DOHH2 (cell line): ENCODE measurements around the gene IL6R.

Experiments
- H3F3A ChIP-seq: fragments of 200-600 bp; sonication (generic), shearing (Covaris generic); 2 replicates; pipeline ENCODE4 v1.6.0; 2016; ENCODE audit warnings: antibody characterized with exemption, mild to moderate bottlenecking; ENCODE audit not compliant: control insufficient read depth, insufficient read depth
- H3K27ac ChIP-seq: fragments of 200-600 bp; sonication (generic); 2 replicates; pipeline ENCODE4 v1.5.1; 2014; ENCODE audit warnings: low read depth, mild to moderate bottlenecking, low read length, moderate library complexity
- H3K27me3 ChIP-seq: fragments of 200-600 bp; sonication (generic); 2 replicates; pipeline ENCODE4 v1.6.1; 2014; ENCODE audit warnings: mild to moderate bottlenecking, low read length, mixed read lengths; ENCODE audit not compliant: control insufficient read depth
- H3K36me3 ChIP-seq: fragments of 200-600 bp; sonication (generic); 2 replicates; pipeline ENCODE4 v1.6.1; 2014; ENCODE audit warnings: mild to moderate bottlenecking, low read length, moderate library complexity, mixed read lengths; ENCODE audit not compliant: control insufficient read depth
- H3K4me1 ChIP-seq: fragments of 200-600 bp; sonication (generic); 2 replicates; pipeline ENCODE4 v1.6.1; 2014; ENCODE audit warnings: mild to moderate bottlenecking, low read length, mixed read lengths; ENCODE audit not compliant: control insufficient read depth
- H3K4me2 ChIP-seq: fragments of 200-600 bp; sonication (generic); 2 replicates; pipeline ENCODE4 v1.6.0; 2014; ENCODE audit warnings: mild to moderate bottlenecking, low read length, moderate library complexity
- H3K4me3 ChIP-seq: fragments of 200-600 bp; sonication (generic); 2 replicates; pipeline ENCODE4 v1.5.1; 2014; ENCODE audit warnings: mild to moderate bottlenecking, low read length, mixed read lengths
- H3K79me2 ChIP-seq: fragments of 200-600 bp; sonication (generic); 2 replicates; pipeline ENCODE4 v1.6.1; 2014; ENCODE audit warnings: mild to moderate bottlenecking, low read length, mixed read lengths; ENCODE audit not compliant: control insufficient read depth
- H3K9me2 ChIP-seq: fragments of 200-600 bp; sonication (generic); replicated peaks from 2 replicates; pipeline ENCODE4 v1.6.1; 2014; ENCODE audit warnings: mild to moderate bottlenecking, low read length, mixed read lengths; ENCODE audit not compliant: control insufficient read depth
- H3K9me3 ChIP-seq: fragments of 200-600 bp; sonication (generic); 2 replicates; pipeline ENCODE4 v1.6.1; 2014; ENCODE audit warnings: antibody characterized with exemption, low read length, mixed read lengths; ENCODE audit not compliant: control insufficient read depth, insufficient read depth
- H4K20me1 ChIP-seq: fragments of 200-600 bp; sonication (generic); 2 replicates; pipeline ENCODE4 v1.6.0; 2014; ENCODE audit warnings: low read depth, mild to moderate bottlenecking, antibody characterized with exemption, low read length, moderate library complexity; ENCODE audit not compliant: control insufficient read depth, insufficient read depth
- EZH2phosphoT487 ChIP-seq: fragments of 200-600 bp; sonication (generic); IDR thresholded peaks from 2 replicates; pipeline ENCODE4 v1.6.1; 2017; ENCODE audit warnings: borderline replicate concordance, mild to moderate bottlenecking, antibody characterized with exemption, low read length, moderate library complexity, mixed read lengths
- TF ChIP-seq, protein P1 (sequence below): fragments of 200-600 bp; sonication (generic); IDR thresholded peaks from one replicate; pipeline ENCODE4 v1.5.1; 2014; ENCODE audit warnings: antibody characterized with exemption, mild to moderate bottlenecking, low read depth, low read length; ENCODE audit not compliant: poor library complexity, severe bottlenecking

IL6R gene

DNA sequence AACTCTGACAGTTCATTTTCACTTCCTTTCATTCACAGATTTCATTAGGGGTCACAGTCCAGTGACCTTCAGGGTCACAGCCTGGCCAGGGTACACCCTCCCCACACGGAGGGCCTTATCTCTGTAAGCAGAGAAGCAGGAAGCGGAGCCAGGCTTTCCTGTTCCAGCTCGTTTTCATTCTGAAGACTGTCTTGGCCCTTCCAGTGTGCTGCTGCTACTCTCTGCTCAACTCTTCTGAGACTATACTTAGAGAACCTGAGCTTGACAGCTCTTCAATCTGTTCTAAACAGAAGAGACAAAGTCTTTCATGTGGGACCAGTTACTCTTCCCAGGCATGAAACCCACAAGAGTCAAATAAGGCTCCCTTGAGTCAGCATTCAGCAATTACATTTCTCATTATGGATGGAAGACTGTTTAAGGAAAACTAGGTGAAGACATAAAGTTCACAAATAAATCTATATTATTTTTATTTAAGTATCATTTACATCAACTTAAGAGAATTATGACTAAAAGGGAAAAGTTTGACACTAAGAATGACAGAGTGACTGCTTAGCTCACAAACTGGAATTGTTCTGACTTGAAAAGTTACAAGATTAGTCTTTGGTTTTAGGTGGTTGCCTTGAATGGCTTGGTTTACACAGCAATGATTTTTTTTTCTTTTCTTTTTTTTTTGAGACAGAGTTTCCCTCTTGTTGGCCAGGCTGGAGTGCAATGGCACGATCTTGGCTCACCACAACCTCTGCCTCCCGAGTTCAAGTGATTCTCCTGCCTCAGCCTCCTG is 92.1 kb downstream of the IL6R start:
- Histone ChIP-seq H3F3A (peaks cover 23% of the 10 kb centered on the region), H3K4me1 (peaks cover 56% of the 10 kb centered on the region), H3K27ac (peak overlapping the region; percentile 70), H3K9me3 (no peaks in the 10 kb centered on the region), H4K20me1 (no peaks in the 10 kb centered on the region), H3K4me3 (peak overlapping the region; percentile 45), H3K36me3 (no peaks in the 10 kb centered on the region), H3K4me2 (peak overlapping the region; percentile 52), H3K9me2 (no peaks in the 10 kb centered on the region), H3K27me3 (peaks cover 18% of the 10 kb centered on the region), H3K79me2 (no peaks in the 10 kb centered on the region)
- TF ChIP-seq, protein P1, sequence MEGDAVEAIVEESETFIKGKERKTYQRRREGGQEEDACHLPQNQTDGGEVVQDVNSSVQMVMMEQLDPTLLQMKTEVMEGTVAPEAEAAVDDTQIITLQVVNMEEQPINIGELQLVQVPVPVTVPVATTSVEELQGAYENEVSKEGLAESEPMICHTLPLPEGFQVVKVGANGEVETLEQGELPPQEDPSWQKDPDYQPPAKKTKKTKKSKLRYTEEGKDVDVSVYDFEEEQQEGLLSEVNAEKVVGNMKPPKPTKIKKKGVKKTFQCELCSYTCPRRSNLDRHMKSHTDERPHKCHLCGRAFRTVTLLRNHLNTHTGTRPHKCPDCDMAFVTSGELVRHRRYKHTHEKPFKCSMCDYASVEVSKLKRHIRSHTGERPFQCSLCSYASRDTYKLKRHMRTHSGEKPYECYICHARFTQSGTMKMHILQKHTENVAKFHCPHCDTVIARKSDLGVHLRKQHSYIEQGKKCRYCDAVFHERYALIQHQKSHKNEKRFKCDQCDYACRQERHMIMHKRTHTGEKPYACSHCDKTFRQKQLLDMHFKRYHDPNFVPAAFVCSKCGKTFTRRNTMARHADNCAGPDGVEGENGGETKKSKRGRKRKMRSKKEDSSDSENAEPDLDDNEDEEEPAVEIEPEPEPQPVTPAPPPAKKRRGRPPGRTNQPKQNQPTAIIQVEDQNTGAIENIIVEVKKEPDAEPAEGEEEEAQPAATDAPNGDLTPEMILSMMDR, result no peak
- TF ChIP-seq EZH2phosphoT487, result no peak

DNA sequence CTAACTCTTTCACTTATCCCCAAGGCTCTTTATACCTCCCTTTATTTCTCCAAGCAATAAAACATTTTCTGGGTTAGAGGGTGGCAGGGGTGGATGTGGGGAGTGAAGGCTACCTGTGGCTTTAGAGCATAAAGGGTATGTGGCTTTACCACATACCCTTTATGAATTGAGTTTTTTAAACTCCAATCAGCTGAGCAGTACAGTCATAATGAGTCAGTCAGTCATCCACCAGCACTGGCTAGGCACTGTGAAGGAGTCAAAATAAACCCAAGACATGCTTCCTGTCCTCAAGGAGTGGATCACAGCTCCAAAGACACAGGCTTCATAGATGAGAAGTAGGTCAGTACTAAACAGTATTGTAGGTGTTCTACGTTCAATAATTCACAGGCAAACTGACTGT is 94.3 kb downstream of the IL6R start:
- Histone ChIP-seq H3K79me2 (no peaks in the 10 kb centered on the region), H3K4me2 (no peak overlapping the region), H3K36me3 (no peaks in the 10 kb centered on the region), H3K9me2 (no peaks in the 10 kb centered on the region), H3K27me3 (peaks cover 29% of the 10 kb centered on the region), H3K4me1 (peaks cover 37% of the 10 kb centered on the region), H3F3A (peaks cover 21% of the 10 kb centered on the region), H3K4me3 (no peak overlapping the region), H4K20me1 (no peaks in the 10 kb centered on the region), H3K27ac (no peak overlapping the region), H3K9me3 (no peaks in the 10 kb centered on the region)
- TF ChIP-seq EZH2phosphoT487, result no peak
- TF ChIP-seq, protein P1, result no peak

DNA sequence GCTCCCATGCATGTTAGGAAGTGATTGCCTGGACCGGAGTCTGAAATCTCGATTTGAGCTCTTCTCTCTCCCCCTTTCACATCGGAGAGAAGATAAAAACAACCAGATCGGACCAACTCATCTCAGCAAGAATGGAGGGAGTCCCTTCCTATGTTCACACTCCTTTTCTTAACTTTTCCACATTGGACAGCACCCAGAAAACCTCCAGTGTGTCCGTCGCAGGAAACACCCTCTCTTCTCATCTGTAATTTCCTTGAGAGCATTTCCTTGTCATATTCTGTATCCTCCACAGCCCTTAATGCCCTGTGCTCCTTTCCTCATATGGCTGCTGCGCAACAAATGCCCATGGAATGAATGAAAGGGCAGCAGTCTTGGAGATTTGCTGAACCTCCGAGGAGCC is 95.4 kb downstream of the IL6R start:
- H3K27ac ChIP-seq, result no peak overlapping the region
- TF ChIP-seq, protein P1, result no peak
- TF ChIP-seq EZH2phosphoT487, result no peak
- H3K4me1 ChIP-seq, result peaks cover 28% of the 10 kb centered on the region
- H3K36me3 ChIP-seq, result no peaks in the 10 kb centered on the region
- H3K9me2 ChIP-seq, result no peaks in the 10 kb centered on the region
- H4K20me1 ChIP-seq, result no peaks in the 10 kb centered on the region
- no peaks in the 10 kb centered on the region for H3K9me3 ChIP-seq
- H3K79me2 ChIP-seq, result no peaks in the 10 kb centered on the region
- H3K4me2 ChIP-seq, result no peak overlapping the region
- H3K27me3 ChIP-seq, result peaks cover 33% of the 10 kb centered on the region
- no peak overlapping the region for H3K4me3 ChIP-seq
- peaks cover 21% of the 10 kb centered on the region for H3F3A ChIP-seq
